Endothelial cell of umbilical vein (primary cell): ENCODE results near the gene KCNJ5. TPM values are rescaled to one million over a fixed set of nuclear protein-coding genes. Genes with fewer than 3 reads are reported as not detected.

ENCODE experiments used
- BruUV-seq: library from RNA; stranded (reverse); fragments of 400-500 nt; replicated peaks from 2 replicates; lab custom pipeline; 2021; lab: Mats Ljungman, UMichigan
- CTCF ChIA-PET: fragments of 300-600, 350-600 bp; sonication (Branson Sonifier 250); formaldehyde crosslinking; loops from one replicate; lab custom pipeline; 2021; ENCODE audit warnings: antibody characterized with exemption, inconsistent platforms; lab: Charles Lee
- POLR2A ChIA-PET: fragments of 300-600, 350-600 bp; sonication (Branson Sonifier 250); formaldehyde crosslinking; loops from one replicate; lab custom pipeline; 2021; ENCODE audit warnings: antibody characterized with exemption, inconsistent platforms; lab: Charles Lee
- DNase-seq: peaks from one replicate; pipeline ENCODE4 v3.0.0-alpha.2; 2011; ENCODE audit warnings: low read depth, low spot score
- FAIRE-seq: peaks from 2 replicates; lab custom pipeline; 2011; peaks lifted over from hg19 to GRCh38; lab: Jason Lieb, UNC
- H2AFZ ChIP-seq: 2 replicates; pipeline ENCODE4 v1.6.0; 2012; ENCODE audit warnings: low read depth, low read length, control low read depth, inconsistent platforms
- H3K27ac ChIP-seq: 2 replicates; pipeline ENCODE4 v1.5.1; 2011; ENCODE audit warnings: low read depth, mild to moderate bottlenecking, control low read depth, low read length, moderate library complexity; ENCODE audit not compliant: insufficient read depth
- H3K27me3 ChIP-seq, 2 experiments: 2 replicates each; pipeline versions ENCODE4 v1.6.0 to v1.6.1; 2011; ENCODE audit warnings: low read length in 2 of 2, mixed read lengths in 1 of 2; ENCODE audit not compliant: control insufficient read depth in 2 of 2, insufficient read depth in 2 of 2
- H3K36me3 ChIP-seq, 2 experiments: 2 replicates in 1 of 2; 3 replicates in 1 of 2; pipeline ENCODE4 v1.5.1; 2011; ENCODE audit warnings: low read length in 2 of 2, mild to moderate bottlenecking in 1 of 2, moderate library complexity in 1 of 2; ENCODE audit not compliant: control insufficient read depth in 2 of 2, insufficient read depth in 2 of 2; ENCODE audit errors: extremely low read depth in 1 of 2
- H3K4me1 ChIP-seq: 3 replicates; pipeline ENCODE4 v1.5.1; 2011; ENCODE audit warnings: mild to moderate bottlenecking, low read length; ENCODE audit not compliant: control insufficient read depth, insufficient read depth; ENCODE audit errors: extremely low read depth
- H3K4me2 ChIP-seq: 2 replicates; pipeline ENCODE4 v1.6.1; 2011; ENCODE audit warnings: low read length, control low read depth, mixed read lengths; ENCODE audit not compliant: insufficient read depth
- H3K4me3 ChIP-seq, 3 experiments: fragments of 200-600 bp in 1 of 3; sonication (generic), shearing (Covaris generic) in 1 of 3; replicated peaks in 1 of 3; 2 replicates each; pipeline ENCODE4 v1.5.1; 2011 to 2016; ENCODE audit warnings: control low read depth in 3 of 3, low read length in 3 of 3, mild to moderate bottlenecking in 2 of 3, inconsistent platforms in 1 of 3, low read depth in 1 of 3, moderate library complexity in 1 of 3; ENCODE audit not compliant: insufficient read depth in 1 of 3
- H3K79me2 ChIP-seq: 2 replicates; pipeline ENCODE4 v1.6.0; 2012; ENCODE audit warnings: low read length, inconsistent platforms; ENCODE audit not compliant: control insufficient read depth, insufficient read depth
- H3K9ac ChIP-seq: replicated peaks from 2 replicates; pipeline ENCODE3; 2011; ENCODE audit warnings: low read length, control low read depth; ENCODE audit not compliant: insufficient read depth; ENCODE audit errors: extremely low read depth
- H3K9me1 ChIP-seq: replicated peaks from 3 replicates; pipeline ENCODE4 v1.6.0; 2011; ENCODE audit warnings: mild to moderate bottlenecking, low read length; ENCODE audit not compliant: control insufficient read depth, insufficient read depth; ENCODE audit errors: extremely low read depth
- H3K9me3 ChIP-seq: replicated peaks from 2 replicates; pipeline ENCODE4 v1.5.1; 2012; ENCODE audit warnings: low read length, inconsistent platforms; ENCODE audit not compliant: control insufficient read depth, insufficient read depth
- H4K20me1 ChIP-seq: replicated peaks from 2 replicates; pipeline ENCODE3; 2011; ENCODE audit warnings: mild to moderate bottlenecking, low read length; ENCODE audit not compliant: control insufficient read depth, insufficient read depth; ENCODE audit errors: extremely low read depth
- GATA2 ChIP-seq: IDR thresholded peaks from 2 replicates; pipeline ENCODE4 v1.7.0; 2011; ENCODE audit warnings: low read depth, mild to moderate bottlenecking, moderate library complexity, mixed read lengths, low read length; ENCODE audit not compliant: insufficient read length, insufficient read depth
- JUN ChIP-seq: IDR thresholded peaks from 2 replicates; pipeline ENCODE4 v1.6.1; 2011; ENCODE audit warnings: borderline replicate concordance, low read depth; ENCODE audit not compliant: insufficient read length, insufficient read depth
- MYC ChIP-seq: IDR thresholded peaks from one replicate; pipeline ENCODE4 v1.6.1; 2011; ENCODE audit warnings: mild to moderate bottlenecking, low read depth, low read length
- POLR2A ChIP-seq: IDR thresholded peaks from 2 replicates; pipeline ENCODE4 v1.6.1; 2012; ENCODE audit warnings: low read depth, mild to moderate bottlenecking, control low read depth, low read length
- dilution Hi-C: fragments of 300-500 bp; cut with MboI; formaldehyde crosslinking; loops from one replicate; pipeline ENCODE4 v1.15.0; 2019; ENCODE audit warnings: low sequenced_read_pairs; ENCODE audit not compliant: extremely low pct_ligation_motif_present
- intact Hi-C: fragments of 100-400 bp; cut with micrococcal nuclease; formaldehyde crosslinking; loops from one replicate; pipeline ENCODE4 v1.10.0; 2022
- polyA plus RNA-seq, 4 experiments: library from polyadenylated mRNA; depleted of rRNA in 3 of 4; stranded (reverse) in 3 of 4; unstranded in 1 of 4; fragments of >200 nt; gene quantifications; 2 replicates each; pipeline versions ENCODE4 v1.2.1 to v1.2.3, GENCODE V29; 2011 to 2012; ENCODE audit warnings: missing spikeins in 1 of 4
- total RNA-seq: library from RNA; stranded (reverse); gene quantifications from 2 replicates; pipeline ENCODE4 v1.2.3, GENCODE V29; 2021
- TF ChIP-seq, protein P1 (sequence below): IDR thresholded peaks from 2 replicates; pipeline ENCODE4 v1.6.1; 2011; ENCODE audit not compliant: insufficient read depth, insufficient read length
- TF ChIP-seq, protein P2 (sequence below), 2 donors: IDR thresholded peaks; 1 replicate in 1 of 2; 2 replicates in 1 of 2; pipeline ENCODE4 v1.5.1; 2011; ENCODE audit warnings: low read length in 2 of 2, mild to moderate bottlenecking in 2 of 2, moderate library complexity in 2 of 2, control low read depth in 1 of 2, inconsistent platforms in 1 of 2, low read depth in 1 of 2; ENCODE audit not compliant: insufficient read depth in 1 of 2; ENCODE audit errors: extremely low read depth in 1 of 2

Gene KCNJ5
- total and polyA plus RNA-seq, 2 donors (not counting 3 experiments of a cell fraction or from before 2014, with no cell fraction given): 0.13 TPM; not detected in 1

DNA sequence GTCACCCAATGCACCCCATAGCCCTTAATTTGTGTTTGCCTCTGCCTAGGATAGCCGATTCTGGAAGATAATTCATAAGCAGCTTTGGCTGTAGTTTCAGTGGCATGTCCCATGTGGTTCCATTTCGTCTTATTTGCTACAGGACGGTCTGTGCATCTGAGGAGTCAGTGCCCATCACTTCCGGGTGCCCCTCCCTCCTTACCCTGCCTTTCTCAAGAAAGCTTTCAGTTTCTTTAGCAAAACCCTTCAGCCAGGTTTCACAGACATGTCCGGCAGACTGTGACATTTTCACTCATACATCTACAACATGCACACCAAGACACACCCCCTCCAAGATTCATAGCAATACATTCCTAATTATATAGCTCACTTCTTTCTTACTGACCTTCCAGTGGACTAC, 37.2 kb downstream of the KCNJ5 start:
- ChIA-PET CTCF (interaction anchor here (0.8 to 2.5 kb wide), 4 partner anchors 15 to 43 kb away, joined by 3 to 15 read pairs (median 10); no protein-coding TSS in a partner anchor), POLR2A (interaction anchor here (0.8 kb wide), 1 partner anchor 40 kb away, joined by 5 read pairs; no protein-coding TSS in a partner anchor)
- H3K79me2 ChIP-seq: no peaks in the 10 kb centered on the region
- H3K9ac ChIP-seq: no peak overlapping the region
- TF ChIP-seq POLR2A (no peak), MYC (no peak), JUN (no peak), GATA2 (no peak)
- TF ChIP-seq, protein P1, sequence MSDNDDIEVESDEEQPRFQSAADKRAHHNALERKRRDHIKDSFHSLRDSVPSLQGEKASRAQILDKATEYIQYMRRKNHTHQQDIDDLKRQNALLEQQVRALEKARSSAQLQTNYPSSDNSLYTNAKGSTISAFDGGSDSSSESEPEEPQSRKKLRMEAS: no peak
- TF ChIP-seq, protein P2, sequence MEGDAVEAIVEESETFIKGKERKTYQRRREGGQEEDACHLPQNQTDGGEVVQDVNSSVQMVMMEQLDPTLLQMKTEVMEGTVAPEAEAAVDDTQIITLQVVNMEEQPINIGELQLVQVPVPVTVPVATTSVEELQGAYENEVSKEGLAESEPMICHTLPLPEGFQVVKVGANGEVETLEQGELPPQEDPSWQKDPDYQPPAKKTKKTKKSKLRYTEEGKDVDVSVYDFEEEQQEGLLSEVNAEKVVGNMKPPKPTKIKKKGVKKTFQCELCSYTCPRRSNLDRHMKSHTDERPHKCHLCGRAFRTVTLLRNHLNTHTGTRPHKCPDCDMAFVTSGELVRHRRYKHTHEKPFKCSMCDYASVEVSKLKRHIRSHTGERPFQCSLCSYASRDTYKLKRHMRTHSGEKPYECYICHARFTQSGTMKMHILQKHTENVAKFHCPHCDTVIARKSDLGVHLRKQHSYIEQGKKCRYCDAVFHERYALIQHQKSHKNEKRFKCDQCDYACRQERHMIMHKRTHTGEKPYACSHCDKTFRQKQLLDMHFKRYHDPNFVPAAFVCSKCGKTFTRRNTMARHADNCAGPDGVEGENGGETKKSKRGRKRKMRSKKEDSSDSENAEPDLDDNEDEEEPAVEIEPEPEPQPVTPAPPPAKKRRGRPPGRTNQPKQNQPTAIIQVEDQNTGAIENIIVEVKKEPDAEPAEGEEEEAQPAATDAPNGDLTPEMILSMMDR (IDR thresholded peaks at IDR 0.05; ENCODE audit: extremely low read depth in 1 of 2, insufficient read depth in 1 of 2, low read depth in 1 of 2, low read length in 2 of 2): no peak
- peaks cover 2% of the 10 kb centered on the region in 2 experiments for H3K27me3 ChIP-seq
- H3K4me3 ChIP-seq: no peak overlapping the region
- H3K27ac ChIP-seq: no peak overlapping the region
- H4K20me1 ChIP-seq: no peaks in the 10 kb centered on the region
- BruUV-seq: no TSS peak
- no peaks in the 10 kb centered on the region for H3K4me1 ChIP-seq
- no peaks in the 10 kb centered on the region for H3K9me1 ChIP-seq
- dilution Hi-C loops (no loop called here), intact Hi-C loops (no loop called here)
- no peak overlapping the region for H3K4me2 ChIP-seq
- DNase-seq (no peak), FAIRE-seq (no peak)
- no peaks in the 10 kb centered on the region for H3K9me3 ChIP-seq
- H2AFZ ChIP-seq: no peak overlapping the region
- no peaks in the 10 kb centered on the region for H3K36me3 ChIP-seq
